ENCODE measurements around the gene TSPAN9. TPM values are rescaled to one million over a fixed set of nuclear protein-coding genes. Genes with fewer than 3 reads are reported as not detected.

TSPAN9 gene
- total RNA-seq, 1 experiment from 2014 or later: 13.2 TPM

DNA sequence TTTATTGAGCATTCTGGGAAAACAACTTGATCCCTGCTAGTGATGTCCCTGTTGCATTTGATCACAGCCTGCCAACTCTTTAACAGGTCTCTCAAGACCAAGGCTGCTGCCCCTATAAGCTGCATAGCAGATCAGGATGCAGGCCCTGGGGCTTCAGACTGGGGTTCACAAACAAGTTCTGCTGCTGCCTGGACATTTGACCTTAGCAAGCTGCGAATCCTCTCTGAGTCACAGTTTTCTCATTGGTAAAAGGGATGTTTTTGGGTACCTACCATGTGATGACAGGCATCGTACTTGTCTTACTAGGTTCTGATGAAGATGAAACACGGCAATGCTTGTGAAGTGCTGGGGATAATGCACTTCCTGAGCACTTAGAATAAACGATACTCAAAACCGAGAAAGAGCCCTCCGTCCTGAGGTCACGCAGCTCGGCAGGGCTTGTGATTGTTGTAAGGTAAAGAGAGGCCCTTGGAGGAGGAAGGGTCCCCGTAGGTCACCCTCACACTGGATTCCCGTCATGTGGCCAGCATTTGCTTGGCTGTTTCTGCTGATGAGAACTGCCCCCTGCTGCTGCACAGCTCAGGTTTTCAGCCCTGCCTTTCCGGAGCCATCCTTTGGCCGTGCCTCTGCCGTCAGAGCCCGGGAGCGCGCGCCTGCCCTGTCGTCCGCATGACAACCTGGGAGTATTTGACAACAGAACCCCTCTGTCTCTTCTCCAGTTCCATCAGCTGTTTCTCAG lies 39.1 kb downstream of the TSPAN9 start:
- Histone ChIP-seq H3K79me2 (ENCODE audit: insufficient read depth, low read length) (no peaks in the 10 kb centered on the region), H3K9me2 (ENCODE audit: insufficient read depth) (no peaks in the 10 kb centered on the region), H2AFZ (ENCODE audit: low read depth, low read length, poor library complexity, severe bottlenecking) (no peak overlapping the region), H4K20me1 (ENCODE audit: insufficient read depth) (no peaks in the 10 kb centered on the region), H3K27ac (ENCODE audit: low read depth, low read length) (no peak overlapping the region), H3K4me2 (ENCODE audit: low read length) (no peak overlapping the region), H3K36me3 (ENCODE audit: control insufficient read depth in 1 of 2, insufficient read depth in 2 of 2, low read length in 2 of 2) (no peaks in the 10 kb centered on the region), H3K4me1 (ENCODE audit: control insufficient read depth in 1 of 2, insufficient read depth in 2 of 2, low read length in 2 of 2) (no peaks in the 10 kb centered on the region), H3K4me3 (replicated peaks in 1 of 2; ENCODE audit: low read depth in 1 of 2, low read length in 2 of 2) (no peak overlapping the region), H3K9ac (ENCODE audit: low read length) (no peak overlapping the region), H3K9me3 (ENCODE audit: control insufficient read depth in 1 of 2, insufficient read depth in 1 of 2, low read depth in 1 of 2, low read length in 2 of 2) (no peaks in the 10 kb centered on the region), H3K27me3 (ENCODE audit: insufficient read depth, low read length) (no peaks in the 10 kb centered on the region)
- POLR2A ChIA-PET: no interaction called here
- DNase-seq (ENCODE audit: low read depth, low spot score) (no peak), ATAC-seq (no peak)
- BruUV-seq (replicated peaks): no TSS peak
- RAD21 ChIA-PET (ENCODE audit: low non-redundant PET in 1 of 2, low total read pairs in 2 of 2, uncharacterized antibody in 2 of 2, unreplicated experiment in 2 of 2): no interaction called here
- CTCF ChIA-PET: no interaction called here
- intact Hi-C loops (cut with micrococcal nuclease): no loop called here
- TF ChIP-seq EGR1 (IDR thresholded peaks at IDR 0.05; ENCODE audit: low read depth): no peak
- TF ChIP-seq POLR2A (IDR thresholded peaks at IDR 0.05; ENCODE audit: borderline replicate concordance, extremely low read depth, insufficient read depth, insufficient read length): no peak

- Histone ChIP-seq H3K4me2 (ENCODE audit: low read length) (no peak overlapping the region), H3K27ac (ENCODE audit: low read depth, low read length) (no peak overlapping the region), H3K9ac (ENCODE audit: low read length) (no peak overlapping the region), H3K4me1 (ENCODE audit: control insufficient read depth in 1 of 2, insufficient read depth in 2 of 2, low read length in 2 of 2) (no peaks in the 10 kb centered on the region), H2AFZ (ENCODE audit: low read depth, low read length, poor library complexity, severe bottlenecking) (no peak overlapping the region), H3K36me3 (ENCODE audit: control insufficient read depth in 1 of 2, insufficient read depth in 2 of 2, low read length in 2 of 2) (no peaks in the 10 kb centered on the region), H3K79me2 (ENCODE audit: insufficient read depth, low read length) (no peaks in the 10 kb centered on the region), H3K4me3 (replicated peaks in 1 of 2; ENCODE audit: low read depth in 1 of 2, low read length in 2 of 2) (no peak overlapping the region), H4K20me1 (ENCODE audit: insufficient read depth) (no peaks in the 10 kb centered on the region), H3K27me3 (ENCODE audit: insufficient read depth, low read length) (no peaks in the 10 kb centered on the region), H3K9me3 (ENCODE audit: control insufficient read depth in 1 of 2, insufficient read depth in 1 of 2, low read depth in 1 of 2, low read length in 2 of 2) (no peaks in the 10 kb centered on the region), H3K9me2 (ENCODE audit: insufficient read depth) (no peaks in the 10 kb centered on the region)
- no TSS peak for BruUV-seq (replicated peaks)
- intact Hi-C loops (cut with micrococcal nuclease): no loop called here
- ATAC-seq: no peak
- POLR2A ChIA-PET: no interaction called here
- no peak for DNase-seq (ENCODE audit: low read depth, low spot score)
- TF ChIP-seq CTCF (IDR thresholded peaks at IDR 0.05 in 2 of 3, conservative IDR thresholded peaks at IDR 0.05 in 1 of 3; ENCODE audit: borderline replicate concordance in 1 of 3, insufficient read depth in 1 of 3, low read depth in 2 of 3, low read length in 2 of 3): no peak
- TF ChIP-seq EZH2 (IDR thresholded peaks at IDR 0.05): no peak
- TF ChIP-seq JUND (IDR thresholded peaks at IDR 0.05): no peak
- no peak for TF ChIP-seq POLR2AphosphoS5 (IDR thresholded peaks at IDR 0.05; ENCODE audit: low read depth, low read length)
- no peak for TF ChIP-seq ZNF274 (IDR thresholded peaks at IDR 0.05; ENCODE audit: low read depth, low read length)
- no peak for TF ChIP-seq ATF3 (IDR thresholded peaks at IDR 0.05)
- TF ChIP-seq, protein P1, sequence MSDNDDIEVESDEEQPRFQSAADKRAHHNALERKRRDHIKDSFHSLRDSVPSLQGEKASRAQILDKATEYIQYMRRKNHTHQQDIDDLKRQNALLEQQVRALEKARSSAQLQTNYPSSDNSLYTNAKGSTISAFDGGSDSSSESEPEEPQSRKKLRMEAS (IDR thresholded peaks at IDR 0.05): no peak
- CTCF ChIA-PET: no interaction called here
- RAD21 ChIA-PET (ENCODE audit: low non-redundant PET in 1 of 2, low total read pairs in 2 of 2, uncharacterized antibody in 2 of 2, unreplicated experiment in 2 of 2): no interaction called here
These were observed 40.0 kb downstream of the TSPAN9 start for GRCh38 chr12:3117144-3117581.

Measured in HCT116 (cell line).